ENCODE results near the gene MAP2. TPM values are rescaled to one million over a fixed set of nuclear protein-coding genes. Genes with fewer than 3 reads are reported as not detected.

The MAP2 gene
- total and polyA plus RNA-seq, 2 donors (not counting 1 experiment from before 2014, with no cell fraction given), result 1.8 to 3.0 TPM

DNA sequence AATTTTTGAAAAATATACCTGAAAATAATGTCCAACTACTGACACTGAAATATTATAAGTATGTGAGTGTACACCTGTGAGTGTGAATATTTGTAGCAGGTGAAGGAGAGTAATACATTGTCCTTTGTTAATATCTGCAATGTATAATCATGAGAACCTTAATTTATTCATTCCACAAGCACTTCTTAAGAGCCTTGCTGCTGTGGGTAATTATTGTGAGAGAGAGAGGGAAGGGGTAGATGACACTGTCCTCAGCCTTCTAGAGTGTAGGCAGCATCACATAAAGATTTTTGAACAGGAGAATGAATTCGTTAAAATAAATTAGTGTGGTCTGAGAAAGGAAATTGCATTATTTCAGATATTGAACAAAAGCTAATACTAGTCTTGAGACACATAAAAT is 157.2 kb downstream of the MAP2 start:
- Histone ChIP-seq H3K9me3 (ENCODE audit: control extremely low read depth in 1 of 3, control insufficient read depth in 2 of 3, insufficient read depth in 1 of 3, low read length in 2 of 3) (no peaks in the 10 kb centered on the region), H3K4me1 (ENCODE audit: control insufficient read depth in 2 of 2, insufficient read depth in 2 of 2, low read length in 2 of 2) (peaks cover 6% of the 10 kb centered on the region in 2 donors), H3K9ac (ENCODE audit: low read length) (no peak overlapping the region), H2AFZ (ENCODE audit: insufficient read depth, low read depth, low read length, poor library complexity, severe bottlenecking) (no peak overlapping the region), H3K4me2 (replicated peaks; ENCODE audit: low read depth, low read length, poor library complexity, severe bottlenecking) (no peak overlapping the region), H4K20me1 (ENCODE audit: control insufficient read depth, insufficient read depth, low read length, poor library complexity, severe bottlenecking) (no peaks in the 10 kb centered on the region), H3K27me3 (replicated peaks in 1 of 4; ENCODE audit: control extremely low read depth in 1 of 4, control insufficient read depth in 3 of 4, insufficient read depth in 4 of 4, low read length in 3 of 4) (no peaks in the 10 kb centered on the region), H3K36me3 (replicated peaks in 1 of 2; ENCODE audit: control extremely low read depth in 1 of 2, control insufficient read depth in 1 of 2, extremely low read depth in 1 of 2, insufficient read depth in 2 of 2, low read length in 1 of 2) (no peaks in the 10 kb centered on the region), H3K4me3 (ENCODE audit: control extremely low read depth in 1 of 5, extremely low read depth in 1 of 5, insufficient read depth in 1 of 5, low read depth in 2 of 5, low read length in 4 of 5) (no peak overlapping the region), H3K79me2 (ENCODE audit: control insufficient read depth, insufficient read depth, low read length) (no peaks in the 10 kb centered on the region), H3K27ac (ENCODE audit: low read length in 2 of 2) (no peak overlapping the region)
- TF ChIP-seq, protein P1, sequence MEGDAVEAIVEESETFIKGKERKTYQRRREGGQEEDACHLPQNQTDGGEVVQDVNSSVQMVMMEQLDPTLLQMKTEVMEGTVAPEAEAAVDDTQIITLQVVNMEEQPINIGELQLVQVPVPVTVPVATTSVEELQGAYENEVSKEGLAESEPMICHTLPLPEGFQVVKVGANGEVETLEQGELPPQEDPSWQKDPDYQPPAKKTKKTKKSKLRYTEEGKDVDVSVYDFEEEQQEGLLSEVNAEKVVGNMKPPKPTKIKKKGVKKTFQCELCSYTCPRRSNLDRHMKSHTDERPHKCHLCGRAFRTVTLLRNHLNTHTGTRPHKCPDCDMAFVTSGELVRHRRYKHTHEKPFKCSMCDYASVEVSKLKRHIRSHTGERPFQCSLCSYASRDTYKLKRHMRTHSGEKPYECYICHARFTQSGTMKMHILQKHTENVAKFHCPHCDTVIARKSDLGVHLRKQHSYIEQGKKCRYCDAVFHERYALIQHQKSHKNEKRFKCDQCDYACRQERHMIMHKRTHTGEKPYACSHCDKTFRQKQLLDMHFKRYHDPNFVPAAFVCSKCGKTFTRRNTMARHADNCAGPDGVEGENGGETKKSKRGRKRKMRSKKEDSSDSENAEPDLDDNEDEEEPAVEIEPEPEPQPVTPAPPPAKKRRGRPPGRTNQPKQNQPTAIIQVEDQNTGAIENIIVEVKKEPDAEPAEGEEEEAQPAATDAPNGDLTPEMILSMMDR (IDR thresholded peaks at IDR 0.05), result no peak
- no peak for TF ChIP-seq EZH2 (IDR thresholded peaks at IDR 0.05; ENCODE audit: borderline replicate concordance, insufficient read depth, low read depth, low read length, poor library complexity, severe bottlenecking)
- Mint-ChIP-seq H3K9me3 (ENCODE audit: insufficient read depth) (no peaks in the 10 kb centered on the region), H3K27ac (no peak overlapping the region), H3K27me3 (no peaks in the 10 kb centered on the region), H3K4me3 (no peak overlapping the region), H3K4me1 (peaks cover 7% of the 10 kb centered on the region)
- WGBS (ENCODE audit: insufficient coverage), result no CpG with 5 or more reads among the region's 1 CpG
- ATAC-seq (ENCODE audit: low read depth) (no peak), DNase-seq (no peak)
- intact Hi-C loops (cut with micrococcal nuclease), result no loop called here
- ChIA-PET POLR2A (no interaction called here), CTCF (no interaction called here)

DNA sequence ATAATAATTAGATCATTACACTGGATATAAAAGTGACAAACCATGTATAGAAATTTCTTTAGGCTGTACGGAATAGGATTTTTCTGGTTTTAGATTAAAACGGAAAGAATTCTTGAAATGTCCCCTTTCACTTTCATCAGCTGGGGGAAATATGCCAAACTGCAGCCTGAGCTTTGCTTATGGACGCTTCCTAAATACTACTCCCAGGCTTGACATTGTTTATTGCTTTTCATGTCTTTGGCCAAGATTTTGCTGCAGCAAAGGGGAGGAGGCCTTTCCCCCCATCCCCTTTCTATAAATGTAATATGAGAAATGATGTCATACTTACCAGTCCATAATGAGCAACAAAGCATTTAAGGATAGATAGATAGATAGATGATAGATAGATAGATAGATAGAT is 158.4 kb downstream of the MAP2 start:
- H3K79me2 ChIP-seq (ENCODE audit: control insufficient read depth, insufficient read depth, low read length), result no peaks in the 10 kb centered on the region

More for the DNA sequence above, 158.4 kb downstream of the MAP2 start:
- DNase-seq, result no peak
- H3K27ac Mint-ChIP-seq, result no peak overlapping the region
- TF ChIP-seq EZH2 (IDR thresholded peaks at IDR 0.05; ENCODE audit: borderline replicate concordance, insufficient read depth, low read depth, low read length, poor library complexity, severe bottlenecking), result no peak
- TF ChIP-seq, protein P1 (IDR thresholded peaks at IDR 0.05), result no peak
- Histone ChIP-seq H4K20me1 (ENCODE audit: control insufficient read depth, insufficient read depth, low read length, poor library complexity, severe bottlenecking) (no peaks in the 10 kb centered on the region), H3K9me3 (ENCODE audit: control extremely low read depth in 1 of 3, control insufficient read depth in 2 of 3, insufficient read depth in 1 of 3, low read length in 2 of 3) (no peaks in the 10 kb centered on the region), H3K27ac (ENCODE audit: low read length in 2 of 2) (no peak overlapping the region), H3K4me1 (ENCODE audit: control insufficient read depth in 2 of 2, insufficient read depth in 2 of 2, low read length in 2 of 2) (peaks cover 6% of the 10 kb centered on the region in 2 donors), H3K4me3 (ENCODE audit: control extremely low read depth in 1 of 5, extremely low read depth in 1 of 5, insufficient read depth in 1 of 5, low read depth in 2 of 5, low read length in 4 of 5) (no peak overlapping the region), H3K4me2 (replicated peaks; ENCODE audit: low read depth, low read length, poor library complexity, severe bottlenecking) (no peak overlapping the region), H3K9ac (ENCODE audit: low read length) (no peak overlapping the region), H2AFZ (ENCODE audit: insufficient read depth, low read depth, low read length, poor library complexity, severe bottlenecking) (no peak overlapping the region), H3K36me3 (replicated peaks in 1 of 2; ENCODE audit: control extremely low read depth in 1 of 2, control insufficient read depth in 1 of 2, extremely low read depth in 1 of 2, insufficient read depth in 2 of 2, low read length in 1 of 2) (no peaks in the 10 kb centered on the region), H3K27me3 (replicated peaks in 1 of 4; ENCODE audit: control extremely low read depth in 1 of 4, control insufficient read depth in 3 of 4, insufficient read depth in 4 of 4, low read length in 3 of 4) (no peaks in the 10 kb centered on the region)
- CTCF ChIA-PET, result no interaction called here
- H3K4me3 Mint-ChIP-seq, result no peak overlapping the region
- no peak for ATAC-seq (ENCODE audit: low read depth)
- no CpG with 5 or more reads among the region's 3 CpGs for WGBS (ENCODE audit: insufficient coverage)
- H3K9me3 Mint-ChIP-seq (ENCODE audit: insufficient read depth), result no peaks in the 10 kb centered on the region
- intact Hi-C loops (cut with micrococcal nuclease), result no loop called here
- H3K27me3 Mint-ChIP-seq, result no peaks in the 10 kb centered on the region
- POLR2A ChIA-PET, result no interaction called here
- peaks cover 7% of the 10 kb centered on the region for H3K4me1 Mint-ChIP-seq

All from B cell (primary cell).